Activated CD8-positive, alpha-beta T cell treated with anti-CD3 and anti-CD28 coated beads for 36 hours (primary cell): Measurements from ENCODE around the gene S100A16. TPM values are rescaled to one million over a fixed set of nuclear protein-coding genes. Genes with fewer than 3 reads are reported as not detected.
A peak's percentile ranks its signal among the peaks of the same experiment; 100 is the strongest.

Source experiments
- ATAC-seq: fragments of 200-7000 bp; cut with Tn5 transposase; one replicate; pipeline ENCODE4 v1.10.0; 2021; ENCODE audit warnings: mild to moderate bottlenecking, moderate library complexity
- CTCF ChIA-PET: fragments of 350-600 bp; sonication (Branson Sonifier 250); formaldehyde crosslinking; loops from one replicate; lab custom pipeline; 2021; ENCODE audit warnings: antibody characterized with exemption; lab: Charles Lee
- POLR2A ChIA-PET: fragments of 350-600 bp; sonication (Branson Sonifier 250); formaldehyde crosslinking; loops from one replicate; lab custom pipeline; 2021; ENCODE audit warnings: antibody characterized with exemption; lab: Charles Lee
- DNase-seq: peaks from one replicate; pipeline ENCODE4 v3.0.0-alpha.2; 2020
- H3K27ac Mint-ChIP-seq: one replicate; pipeline ENCODE4 v1.8.0; 2021; ENCODE audit warnings: mild to moderate bottlenecking, mixed read lengths
- H3K27me3 Mint-ChIP-seq: one replicate; pipeline ENCODE4 v1.8.0; 2021; ENCODE audit warnings: mixed read lengths
- H3K36me3 Mint-ChIP-seq: one replicate; pipeline ENCODE4 v1.8.0; 2021; ENCODE audit warnings: low read depth, mixed read lengths
- H3K4me1 Mint-ChIP-seq: one replicate; pipeline ENCODE4 v1.8.0; 2021; ENCODE audit warnings: low read depth, mixed read lengths
- H3K4me3 Mint-ChIP-seq: one replicate; pipeline ENCODE4 v1.8.0; 2021; ENCODE audit warnings: mild to moderate bottlenecking, moderate library complexity, mixed read lengths
- H3K9me3 Mint-ChIP-seq: one replicate; pipeline ENCODE4 v1.8.0; 2021; ENCODE audit warnings: mixed read lengths
- intact Hi-C: fragments of 100-400 bp; cut with micrococcal nuclease; formaldehyde crosslinking; loops from one replicate; pipeline ENCODE4 v1.10.0; 2022
- total RNA-seq, 2 experiments: library from RNA; stranded (reverse); gene quantifications; one replicate each; pipeline ENCODE4 v1.2.3, GENCODE V29; 2021
- TF ChIP-seq, protein P1 (sequence below): fragments of 200-600 bp; IDR thresholded peaks from one replicate; pipeline ENCODE4 v1.8.0; 2022; ENCODE audit warnings: antibody characterized with exemption, mild to moderate bottlenecking

S100A16 gene
- total RNA-seq, 2 experiments from 2014 or later: not detected

DNA sequence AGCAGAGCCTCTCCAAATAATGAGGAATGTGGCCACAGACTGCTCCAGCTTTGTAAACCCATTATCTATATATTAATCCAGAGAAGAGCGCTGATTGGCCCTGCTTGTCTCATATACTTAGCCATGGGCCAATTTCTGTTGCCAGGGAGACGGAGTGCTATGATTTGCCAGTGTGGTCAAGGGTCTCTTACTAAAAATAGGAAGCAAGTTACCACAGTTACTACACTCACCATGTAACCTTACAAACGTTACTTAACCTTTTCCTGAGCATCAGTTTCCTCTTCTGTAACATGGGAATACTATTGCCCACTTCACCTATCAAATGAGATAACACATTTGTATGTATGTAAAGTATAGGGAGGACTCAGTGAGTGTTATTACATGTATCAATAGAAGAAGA is 39.6 kb downstream of the S100A16 start:
- Mint-ChIP-seq H3K27ac (peak overlapping the region; percentile 69), H3K9me3 (no peaks in the 10 kb centered on the region), H3K4me3 (no peak overlapping the region), H3K27me3 (peaks cover 16% of the 10 kb centered on the region), H3K36me3 (no peaks in the 10 kb centered on the region), H3K4me1 (peaks cover 27% of the 10 kb centered on the region)
- no peak for ATAC-seq
- no peak for DNase-seq
- ChIA-PET POLR2A (interaction anchor here (0.8 to 6.3 kb wide), 6 partner anchors 8 to 72 kb away, joined by 3 to 80 read pairs (median 3); partner anchors contain the start of gene S100A6), CTCF (interaction anchor here (0.7 to 7.7 kb wide), 19 partner anchors 9 to 99 kb away, joined by 3 to 191 read pairs (median 5); partner anchors contain the start of genes CHTOP, S100A1, S100A13 and S100A6)
- intact Hi-C loops: no loop called here
- TF ChIP-seq, protein P1, sequence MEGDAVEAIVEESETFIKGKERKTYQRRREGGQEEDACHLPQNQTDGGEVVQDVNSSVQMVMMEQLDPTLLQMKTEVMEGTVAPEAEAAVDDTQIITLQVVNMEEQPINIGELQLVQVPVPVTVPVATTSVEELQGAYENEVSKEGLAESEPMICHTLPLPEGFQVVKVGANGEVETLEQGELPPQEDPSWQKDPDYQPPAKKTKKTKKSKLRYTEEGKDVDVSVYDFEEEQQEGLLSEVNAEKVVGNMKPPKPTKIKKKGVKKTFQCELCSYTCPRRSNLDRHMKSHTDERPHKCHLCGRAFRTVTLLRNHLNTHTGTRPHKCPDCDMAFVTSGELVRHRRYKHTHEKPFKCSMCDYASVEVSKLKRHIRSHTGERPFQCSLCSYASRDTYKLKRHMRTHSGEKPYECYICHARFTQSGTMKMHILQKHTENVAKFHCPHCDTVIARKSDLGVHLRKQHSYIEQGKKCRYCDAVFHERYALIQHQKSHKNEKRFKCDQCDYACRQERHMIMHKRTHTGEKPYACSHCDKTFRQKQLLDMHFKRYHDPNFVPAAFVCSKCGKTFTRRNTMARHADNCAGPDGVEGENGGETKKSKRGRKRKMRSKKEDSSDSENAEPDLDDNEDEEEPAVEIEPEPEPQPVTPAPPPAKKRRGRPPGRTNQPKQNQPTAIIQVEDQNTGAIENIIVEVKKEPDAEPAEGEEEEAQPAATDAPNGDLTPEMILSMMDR: no peak

DNA sequence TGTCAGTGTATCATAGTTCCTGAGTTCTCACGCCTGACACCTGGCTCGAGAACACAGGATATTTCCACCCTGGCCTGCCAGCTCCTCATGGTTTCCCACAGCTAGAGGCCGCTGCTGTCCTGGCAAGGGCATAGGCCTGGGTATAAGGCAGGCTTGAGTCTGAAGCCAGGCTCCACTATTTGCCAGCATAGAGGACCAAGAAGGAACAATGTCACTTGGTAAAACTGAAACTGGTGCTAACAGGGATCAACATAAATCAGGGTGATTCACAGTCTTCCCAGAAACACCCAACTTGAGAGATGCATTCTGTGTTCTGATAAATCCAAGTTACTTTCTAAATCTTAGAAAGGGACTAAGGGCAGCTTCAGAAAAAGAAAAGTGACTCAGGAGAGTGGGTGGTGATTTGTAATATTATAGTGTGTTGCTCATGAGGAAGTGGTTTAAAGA is 40.3 kb downstream of the S100A16 start:
- ATAC-seq: peak; percentile 79
- Mint-ChIP-seq H3K27ac (peak overlapping the region; percentile 69), H3K36me3 (no peaks in the 10 kb centered on the region), H3K27me3 (peaks cover 8% of the 10 kb centered on the region), H3K4me3 (no peak overlapping the region), H3K4me1 (peaks cover 34% of the 10 kb centered on the region), H3K9me3 (no peaks in the 10 kb centered on the region)
- ChIA-PET CTCF (interaction anchor here (0.7 to 7.7 kb wide), 33 partner anchors 9 to 156 kb away, joined by 3 to 191 read pairs (median 5); partner anchors contain the start of genes CHTOP, NPR1, S100A1 and S100A13), POLR2A (interaction anchor here (0.6 to 6.3 kb wide), 13 partner anchors 9 to 1508 kb away, joined by 3 to 80 read pairs (median 3); partner anchors contain the start of gene S100A6)
- TF ChIP-seq, protein P1: peak; percentile 67
- DNase-seq: peak; percentile 78
- intact Hi-C loops: no loop called here

DNA sequence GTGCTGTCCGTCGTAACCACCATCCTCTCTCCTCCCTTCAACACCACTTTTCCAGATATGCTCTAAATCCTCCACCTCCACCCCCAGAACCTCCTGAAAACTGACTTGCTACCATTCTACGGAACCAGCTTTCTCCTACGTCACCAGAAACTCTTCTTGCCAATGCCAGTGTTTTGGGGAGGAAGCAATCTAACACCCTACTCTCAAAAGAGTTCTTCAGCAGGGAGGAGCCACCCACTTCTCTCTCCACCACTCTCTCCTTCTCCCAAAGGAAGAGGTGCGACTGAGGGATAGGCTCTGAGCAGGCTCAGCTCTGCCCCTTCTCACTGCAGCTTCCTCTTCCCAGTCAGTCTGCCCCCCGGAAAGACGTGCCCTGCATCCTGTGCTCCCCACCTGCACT is 41.2 kb downstream of the S100A16 start:
- H3K4me1 Mint-ChIP-seq: peaks cover 41% of the 10 kb centered on the region
- H3K36me3 Mint-ChIP-seq: no peaks in the 10 kb centered on the region
- CTCF ChIA-PET: interaction anchor here (0.7 to 7.7 kb wide), 23 partner anchors 8 to 157 kb away, joined by 3 to 191 read pairs (median 6); partner anchors contain the start of genes CHTOP, NPR1, S100A1 and S100A13
- peak overlapping the region; percentile 27 for H3K27ac Mint-ChIP-seq
- POLR2A ChIA-PET: interaction anchor here (0.7 to 6.3 kb wide), 7 partner anchors 8 to 76 kb away, joined by 3 to 80 read pairs (median 4); partner anchors contain the start of genes CHTOP and S100A6
- H3K27me3 Mint-ChIP-seq: peaks cover 3% of the 10 kb centered on the region
- intact Hi-C loops: no loop called here
- no peaks in the 10 kb centered on the region for H3K9me3 Mint-ChIP-seq
- no peak overlapping the region for H3K4me3 Mint-ChIP-seq
- DNase-seq (no peak), ATAC-seq (no peak)
- TF ChIP-seq, protein P1: no peak

DNA sequence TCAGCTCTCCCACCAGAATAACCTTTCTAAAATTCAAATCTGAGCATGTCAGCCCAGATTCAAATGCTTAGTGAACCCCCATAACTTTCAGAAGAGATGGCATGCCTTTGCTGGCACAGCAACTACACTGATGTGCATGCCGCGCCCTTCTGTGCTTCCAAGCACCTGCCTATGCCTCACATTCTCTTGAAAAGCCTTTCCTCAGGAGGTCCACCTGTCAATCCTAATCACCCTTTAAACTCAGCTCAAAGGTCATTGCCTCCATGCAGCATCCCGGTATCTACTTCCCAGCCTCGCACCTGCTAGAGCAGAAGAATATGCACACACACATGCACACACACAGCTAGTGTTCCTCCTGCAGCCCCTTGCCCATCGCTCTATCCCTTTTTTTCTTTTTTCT is 42.1 kb downstream of the S100A16 start:
- Mint-ChIP-seq H3K27ac (no peak overlapping the region), H3K4me1 (peaks cover 48% of the 10 kb centered on the region), H3K9me3 (no peaks in the 10 kb centered on the region), H3K4me3 (no peak overlapping the region), H3K27me3 (peaks cover under 1% of the 10 kb centered on the region), H3K36me3 (no peaks in the 10 kb centered on the region)
- TF ChIP-seq, protein P1: no peak
- DNase-seq: no peak
- ChIA-PET CTCF (interaction anchor here (1.0 to 7.7 kb wide), 7 partner anchors 10 to 61 kb away, joined by 3 to 191 read pairs (median 14); partner anchors contain the start of genes S100A14, S100A5 and S100A6), POLR2A (interaction anchor here (1.5 to 6.3 kb wide), 2 partner anchors 36 to 63 kb away, joined by 5 to 80 read pairs; partner anchors contain the start of genes CHTOP and S100A6)
- no peak for ATAC-seq
- intact Hi-C loops: no loop called here

DNA sequence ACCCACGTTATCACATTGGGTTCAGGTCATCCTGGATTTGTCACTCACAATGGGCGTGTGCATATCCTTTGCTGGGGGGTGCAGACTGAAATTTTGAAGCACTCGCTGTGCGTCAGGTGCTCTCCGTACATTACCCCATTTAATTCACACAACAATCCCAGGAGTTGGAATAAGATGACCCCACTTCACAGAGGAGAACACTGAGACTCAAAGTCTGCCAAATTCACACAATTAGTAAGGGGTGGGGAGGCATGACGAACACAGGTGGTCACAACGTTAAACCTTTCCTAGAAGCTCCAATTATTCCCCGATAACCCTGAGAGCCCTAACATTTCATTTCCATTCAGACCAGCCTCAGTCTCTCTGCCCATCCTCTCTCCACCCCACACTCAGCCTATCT is 43.5 kb downstream of the S100A16 start:
- Mint-ChIP-seq H3K27ac (no peak overlapping the region), H3K4me1 (peaks cover 55% of the 10 kb centered on the region), H3K9me3 (no peaks in the 10 kb centered on the region), H3K27me3 (no peaks in the 10 kb centered on the region), H3K36me3 (no peaks in the 10 kb centered on the region), H3K4me3 (no peak overlapping the region)
- intact Hi-C loops: loop anchor here (2.0 kb wide), 1 partner anchor 37 kb away; no protein-coding TSS in a partner anchor
- DNase-seq: no peak
- TF ChIP-seq, protein P1: no peak
- CTCF ChIA-PET: interaction anchor here (1.0 to 7.7 kb wide), 8 partner anchors 25 to 417 kb away, joined by 3 to 191 read pairs (median 7); partner anchors contain the start of genes RAB13, S100A14, S100A4 and S100A6
- POLR2A ChIA-PET: interaction anchor here (1.0 to 6.3 kb wide), 2 partner anchors 28 to 35 kb away, joined by 3 to 80 read pairs; partner anchors contain the start of gene S100A6
- no peak for ATAC-seq
